ENCODE data around the gene TEX2. TPM values are rescaled to one million over a fixed set of nuclear protein-coding genes. Genes with fewer than 3 reads are reported as not detected.

TEX2 gene
- total RNA-seq, 1 donor from 2014 or later, result 41.3 TPM

GRCh38 chr17:64277831-64278562 is 14.9 kb upstream of the TEX2 start:
- Histone ChIP-seq H3K4me3 (no peak overlapping the region), H3K27ac (peak overlapping the region; percentile 49), H3K27me3 (ENCODE audit: low read depth) (no peaks in the 10 kb centered on the region), H3K4me1 (peaks cover 28% of the 10 kb centered on the region), H3K36me3 (no peaks in the 10 kb centered on the region), H3K9me3 (no peaks in the 10 kb centered on the region)
- DNase-seq (no peak), ATAC-seq (peak in 1 of 2 donors; percentile 18)
- intact Hi-C loops (cut with DNase I), result no loop called here
- TF ChIP-seq, protein P1, sequence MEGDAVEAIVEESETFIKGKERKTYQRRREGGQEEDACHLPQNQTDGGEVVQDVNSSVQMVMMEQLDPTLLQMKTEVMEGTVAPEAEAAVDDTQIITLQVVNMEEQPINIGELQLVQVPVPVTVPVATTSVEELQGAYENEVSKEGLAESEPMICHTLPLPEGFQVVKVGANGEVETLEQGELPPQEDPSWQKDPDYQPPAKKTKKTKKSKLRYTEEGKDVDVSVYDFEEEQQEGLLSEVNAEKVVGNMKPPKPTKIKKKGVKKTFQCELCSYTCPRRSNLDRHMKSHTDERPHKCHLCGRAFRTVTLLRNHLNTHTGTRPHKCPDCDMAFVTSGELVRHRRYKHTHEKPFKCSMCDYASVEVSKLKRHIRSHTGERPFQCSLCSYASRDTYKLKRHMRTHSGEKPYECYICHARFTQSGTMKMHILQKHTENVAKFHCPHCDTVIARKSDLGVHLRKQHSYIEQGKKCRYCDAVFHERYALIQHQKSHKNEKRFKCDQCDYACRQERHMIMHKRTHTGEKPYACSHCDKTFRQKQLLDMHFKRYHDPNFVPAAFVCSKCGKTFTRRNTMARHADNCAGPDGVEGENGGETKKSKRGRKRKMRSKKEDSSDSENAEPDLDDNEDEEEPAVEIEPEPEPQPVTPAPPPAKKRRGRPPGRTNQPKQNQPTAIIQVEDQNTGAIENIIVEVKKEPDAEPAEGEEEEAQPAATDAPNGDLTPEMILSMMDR (IDR thresholded peaks at IDR 0.05), result no peak

GRCh38 chr17:64276961-64277505 is 14.0 kb upstream of the TEX2 start:
- Histone ChIP-seq H3K4me1 (peaks cover 19% of the 10 kb centered on the region), H3K9me3 (no peaks in the 10 kb centered on the region), H3K27ac (peak overlapping the region; percentile 49), H3K36me3 (no peaks in the 10 kb centered on the region), H3K27me3 (ENCODE audit: low read depth) (no peaks in the 10 kb centered on the region), H3K4me3 (no peak overlapping the region)
- intact Hi-C loops (cut with DNase I), result no loop called here
- ATAC-seq (no peak), DNase-seq (no peak)
- TF ChIP-seq, protein P1 (IDR thresholded peaks at IDR 0.05), result no peak

GRCh38 chr17:64275016-64275415 is 12.0 kb upstream of the TEX2 start:
- Histone ChIP-seq H3K4me3 (no peak overlapping the region), H3K27me3 (ENCODE audit: low read depth) (no peaks in the 10 kb centered on the region), H3K27ac (no peak overlapping the region), H3K4me1 (peaks cover 14% of the 10 kb centered on the region), H3K9me3 (no peaks in the 10 kb centered on the region), H3K36me3 (no peaks in the 10 kb centered on the region)
- DNase-seq (no peak), ATAC-seq (no peak)
- TF ChIP-seq, protein P1 (IDR thresholded peaks at IDR 0.05), result no peak
- intact Hi-C loops (cut with DNase I), result no loop called here

- no peak for ATAC-seq
- Histone ChIP-seq H3K9me3 (no peaks in the 10 kb centered on the region), H3K4me1 (peaks cover 8% of the 10 kb centered on the region), H3K4me3 (no peak overlapping the region), H3K27me3 (ENCODE audit: low read depth) (no peaks in the 10 kb centered on the region), H3K36me3 (no peaks in the 10 kb centered on the region), H3K27ac (no peak overlapping the region)
- DNase-seq, result no peak
- intact Hi-C loops (cut with DNase I), result no loop called here
- TF ChIP-seq, protein P1 (IDR thresholded peaks at IDR 0.05), result no peak
Observed at GRCh38 chr17:64273006-64273405, 9.9 kb upstream of the TEX2 start.

- no peak for DNase-seq
- ATAC-seq, result no peak
- H3K4me1 ChIP-seq, result no peaks in the 10 kb centered on the region
- no peaks in the 10 kb centered on the region for H3K36me3 ChIP-seq
- H3K9me3 ChIP-seq, result no peaks in the 10 kb centered on the region
- H3K4me3 ChIP-seq, result no peak overlapping the region
- H3K27me3 ChIP-seq (ENCODE audit: low read depth), result no peaks in the 10 kb centered on the region
- H3K27ac ChIP-seq, result no peak overlapping the region
- TF ChIP-seq, protein P1 (IDR thresholded peaks at IDR 0.05), result no peak
- intact Hi-C loops (cut with DNase I), result no loop called here
Observed at GRCh38 chr17:64270885-64271284, 7.8 kb upstream of the TEX2 start.

Data from lower lobe of right lung (tissue), 2 donors.